Activated effector memory CD4-positive, alpha-beta T cell treated with Interleukin-2 at 50 U/mL for 16 hours (primary cell): ENCODE results near the gene USP9X.
"Not testable (repeated sequence)": the region's sequence is repeated elsewhere in the genome, so short reads cannot be mapped to it uniquely, and the experiment has no call there.

Source experiments
- DNase-seq: peaks from one replicate; pipeline ENCODE4 v3.0.0-alpha.2; 2020

USP9X gene

GRCh38 chrX:41085878-41086626 is 807 bp downstream of the USP9X start:
- DNase-seq: peak; percentile 20

GRCh38 chrX:41086627-41086932 is 1.3 kb downstream of the USP9X start:
- DNase-seq: no peak

- no peak for DNase-seq
Observed at GRCh38 chrX:41087201-41087600, 2.0 kb downstream of the USP9X start.

GRCh38 chrX:41090568-41091238 is 5.5 kb downstream of the USP9X start:
- no peak for DNase-seq

- DNase-seq: no peak
Observed at GRCh38 chrX:41092776-41093175, 7.5 kb downstream of the USP9X start.

- no peak for DNase-seq
Observed at GRCh38 chrX:41095174-41095573, 9.9 kb downstream of the USP9X start.

GRCh38 chrX:41095908-41096307 is 10.7 kb downstream of the USP9X start:
- DNase-seq: no peak

GRCh38 chrX:41096339-41096955 is 11.2 kb downstream of the USP9X start:
- DNase-seq: no peak

GRCh38 chrX:41097326-41097725 is 12.1 kb downstream of the USP9X start:
- no peak for DNase-seq

- no peak for DNase-seq
Observed at GRCh38 chrX:41100200-41100599, 15.0 kb downstream of the USP9X start.

GRCh38 chrX:41100819-41101218 is 15.6 kb downstream of the USP9X start:
- no peak for DNase-seq

GRCh38 chrX:41105005-41105404 is 19.8 kb downstream of the USP9X start:
- no peak for DNase-seq

- not testable (repeated sequence) for DNase-seq
Observed at GRCh38 chrX:41106257-41106656, 21.0 kb downstream of the USP9X start.

GRCh38 chrX:41108007-41108406 is 22.8 kb downstream of the USP9X start:
- DNase-seq: no peak

GRCh38 chrX:41108463-41109205 is 23.4 kb downstream of the USP9X start:
- DNase-seq: no peak

- no peak for DNase-seq
Observed at GRCh38 chrX:41110801-41111625, 25.8 kb downstream of the USP9X start.

- not testable (repeated sequence) for DNase-seq
Observed at GRCh38 chrX:41115104-41115425, 29.8 kb downstream of the USP9X start.

GRCh38 chrX:41116948-41117347 is 31.7 kb downstream of the USP9X start:
- no peak for DNase-seq

- DNase-seq: no peak
Observed at GRCh38 chrX:41118156-41118555, 32.9 kb downstream of the USP9X start.

- no peak for DNase-seq
Observed at GRCh38 chrX:41119803-41120202, 34.6 kb downstream of the USP9X start.

- no peak for DNase-seq
Observed at GRCh38 chrX:41121766-41122165, 36.5 kb downstream of the USP9X start.

GRCh38 chrX:41122664-41123257 is 37.5 kb downstream of the USP9X start:
- no peak for DNase-seq
